ENCODE measurements around the gene KIF5B.

- TF ChIP-seq CTCF (IDR thresholded peaks at IDR 0.05) (no peak), POLR2A (IDR thresholded peaks at IDR 0.05; ENCODE audit: low read depth) (no peak), POLR2AphosphoS5 (IDR thresholded peaks at IDR 0.05) (no peak), EP300 (IDR thresholded peaks at IDR 0.05) (no peak)
Measured at GRCh38 chr10:32072025-32072800, 16.0 kb upstream of the KIF5B start.

Measured in esophagus muscularis mucosa (tissue), 4 donors.